GM21447 (cell line): ENCODE data around the gene RNU11.
"Not testable (repeated sequence)": the region's sequence is repeated elsewhere in the genome, so short reads cannot be mapped to it uniquely, and the experiment has no call there.

Source experiments
- ATAC-seq: cut with Tn5 transposase; IDR thresholded peaks from one replicate; pipeline ENCODE4 v1.9.1; 2021; ENCODE audit not compliant: unreplicated experiment

Gene RNU11

DNA sequence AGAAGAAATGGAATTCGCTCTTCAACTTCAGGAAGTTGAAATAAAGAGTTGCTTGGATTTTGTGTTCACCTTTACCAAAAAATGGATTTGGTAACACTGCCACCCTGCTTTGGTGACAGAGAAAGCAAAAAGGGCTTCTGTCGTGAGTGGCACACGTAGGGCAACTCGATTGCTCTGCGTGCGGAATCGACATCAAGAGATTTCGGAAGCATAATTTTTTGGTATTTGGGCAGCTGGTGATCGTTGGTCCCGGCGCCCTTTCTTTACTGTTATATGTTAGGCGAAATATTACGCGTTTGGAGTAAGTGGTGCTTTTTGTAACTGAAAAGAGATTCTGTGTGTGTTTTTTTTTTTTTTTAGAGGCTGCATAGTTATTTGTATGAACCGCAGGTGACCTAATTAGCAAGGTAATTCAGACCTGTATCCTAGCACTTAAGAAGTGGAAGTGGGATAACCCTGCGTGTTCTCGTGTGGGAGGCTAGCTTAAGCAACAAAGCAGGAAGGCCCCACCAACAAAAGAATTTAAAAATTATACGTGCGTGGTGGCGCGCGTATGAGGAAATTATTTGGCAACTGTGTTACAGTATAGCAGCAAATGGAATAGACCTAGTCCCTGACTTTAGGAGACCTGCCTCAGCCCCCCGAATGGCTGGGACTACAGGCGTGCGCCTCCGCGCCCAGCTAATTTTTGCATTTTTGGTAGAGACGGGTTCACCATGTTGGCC, at the start of gene RNU11:
TSS of gene RNU11 (plus strand) at position 127 of the 725 bp plus-strand sequence.
- ATAC-seq: peak; percentile 62

DNA sequence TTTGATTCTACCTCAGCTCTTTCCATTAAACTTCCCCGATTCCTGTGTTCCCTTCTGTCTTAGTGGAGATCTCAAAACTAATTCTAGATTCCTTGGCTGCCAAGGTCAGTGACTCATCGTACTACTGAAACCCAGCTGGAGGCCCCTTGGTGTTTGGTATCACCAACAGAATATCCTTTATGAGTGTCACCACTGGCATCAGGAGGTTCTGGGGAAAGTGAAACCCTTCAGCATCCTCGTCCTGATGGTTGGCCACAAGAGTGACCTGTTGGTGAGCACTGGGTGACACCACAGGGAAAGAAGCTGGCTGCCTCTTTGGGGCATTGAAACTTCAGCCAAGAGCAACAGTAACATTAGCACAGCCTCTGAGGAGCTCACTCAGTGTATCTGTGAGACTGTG, 46.7 kb upstream of the RNU11 start:
- peak; percentile 54 for ATAC-seq

DNA sequence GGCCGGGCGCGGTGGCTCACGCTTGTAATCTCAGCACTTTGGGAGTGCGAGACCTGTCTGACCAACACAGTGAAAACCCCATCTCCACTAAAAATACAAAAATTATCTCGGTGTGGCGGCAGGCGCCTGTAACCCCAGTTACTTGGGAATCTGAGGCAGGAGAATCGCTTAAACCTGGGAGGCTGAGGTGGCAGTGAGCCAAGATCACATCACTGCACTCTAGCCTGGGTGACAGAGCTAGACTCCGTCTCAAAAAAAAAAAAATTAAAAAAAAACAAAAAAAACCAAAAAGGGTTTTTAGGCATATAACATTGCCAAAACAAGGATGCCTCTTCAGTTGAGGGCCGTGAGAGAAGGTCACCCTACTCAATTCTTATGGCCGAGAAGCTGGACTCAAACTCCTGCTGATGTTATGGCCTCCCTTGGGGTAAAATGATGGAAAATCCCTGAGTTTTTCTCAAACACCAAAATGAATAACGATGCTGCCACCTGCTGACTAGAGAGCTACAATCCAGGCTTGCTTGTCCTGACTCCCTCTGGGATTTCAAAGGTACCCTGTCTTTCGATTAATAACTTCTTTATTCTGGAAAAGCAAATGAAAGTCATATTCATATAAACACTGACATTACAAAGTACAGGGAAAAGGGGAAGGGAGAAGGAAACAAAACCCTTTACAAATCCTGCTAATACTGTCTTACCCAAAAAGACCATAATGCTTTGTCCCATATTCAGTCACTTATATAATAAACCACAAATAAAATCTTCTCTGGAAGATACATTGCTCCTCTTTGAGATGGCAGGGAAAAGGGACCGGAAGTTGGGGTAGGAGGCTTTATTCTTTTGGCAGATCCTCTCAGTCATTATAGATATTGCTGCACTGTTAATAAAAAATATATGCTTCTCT, 45.6 kb upstream of the RNU11 start:
- ATAC-seq: no peak

DNA sequence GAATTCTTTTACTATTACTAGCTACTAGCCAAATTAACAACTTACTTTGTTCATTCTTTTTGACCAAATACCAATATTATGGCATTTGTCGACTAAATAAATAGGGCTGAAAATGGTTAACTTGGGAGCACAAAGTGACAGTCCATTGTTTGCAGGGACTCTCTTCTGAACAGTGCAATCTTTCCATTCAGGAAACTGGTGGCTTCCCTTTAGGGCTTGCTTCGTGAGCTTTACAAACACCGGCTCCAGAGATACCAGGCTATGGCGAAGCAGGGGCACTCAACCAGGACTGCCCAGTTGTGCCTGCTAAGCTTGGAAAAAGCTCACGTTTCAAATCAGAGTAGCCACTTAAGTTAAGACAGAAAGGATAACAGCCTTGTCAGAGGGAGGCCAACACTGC, 44.0 kb upstream of the RNU11 start:
- no peak for ATAC-seq

DNA sequence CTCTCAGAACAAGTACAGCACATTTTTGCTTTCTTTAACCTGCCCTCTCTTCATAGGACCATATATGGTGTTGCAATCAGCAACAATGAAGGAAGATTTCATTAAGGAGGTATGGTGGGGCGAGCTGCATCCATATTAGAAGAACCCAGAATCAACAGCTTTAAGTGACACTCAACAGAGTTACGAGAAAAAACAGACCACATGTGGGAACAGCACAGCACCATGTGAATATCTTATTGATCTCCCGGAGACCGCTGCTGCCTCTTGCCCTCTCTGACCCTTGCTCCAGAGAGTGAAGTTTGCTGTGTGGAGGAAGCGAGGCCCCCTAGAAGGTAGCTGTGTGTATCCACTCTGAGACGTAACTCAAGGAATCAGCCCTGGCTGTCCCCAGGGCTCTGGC, 43.4 kb upstream of the RNU11 start:
- no peak for ATAC-seq

DNA sequence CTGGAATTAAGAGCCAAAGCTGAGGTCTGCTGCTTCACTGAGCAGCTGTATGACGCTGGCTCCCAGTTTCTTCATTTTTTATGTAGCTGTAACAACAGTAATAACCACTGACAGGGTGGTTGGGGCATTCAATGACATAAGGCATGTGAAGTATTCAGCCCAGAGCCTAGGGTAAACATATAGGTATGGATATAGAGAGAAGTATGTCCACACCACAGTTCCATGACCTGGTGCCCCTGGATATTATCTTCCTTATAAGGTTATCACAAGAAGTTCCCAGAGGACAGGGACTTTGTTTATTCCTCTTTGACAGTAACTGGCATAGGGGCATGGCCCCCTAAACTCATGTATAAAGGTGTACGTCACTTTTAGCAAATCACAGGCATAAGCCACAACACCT, 41.6 kb upstream of the RNU11 start:
- no peak for ATAC-seq

DNA sequence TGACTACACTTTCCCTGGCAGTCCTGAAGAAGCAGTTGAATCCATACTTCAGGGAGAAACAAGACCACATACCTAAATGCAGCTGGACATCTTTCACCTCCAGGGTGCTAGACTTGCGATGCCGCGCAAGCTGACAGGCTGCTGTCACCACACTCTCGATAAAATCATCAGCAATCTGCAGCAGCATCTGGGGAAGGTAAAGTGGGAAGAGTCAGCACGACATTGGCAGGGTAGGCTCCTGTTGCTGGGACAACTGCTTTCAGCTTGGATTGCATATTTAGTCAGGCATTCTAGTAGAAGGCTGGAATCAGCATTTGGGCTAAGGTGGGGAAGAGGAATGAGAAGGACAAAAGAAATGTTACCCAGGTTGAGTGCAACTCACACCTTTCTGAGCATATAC, 35.2 kb upstream of the RNU11 start:
- ATAC-seq: no peak

DNA sequence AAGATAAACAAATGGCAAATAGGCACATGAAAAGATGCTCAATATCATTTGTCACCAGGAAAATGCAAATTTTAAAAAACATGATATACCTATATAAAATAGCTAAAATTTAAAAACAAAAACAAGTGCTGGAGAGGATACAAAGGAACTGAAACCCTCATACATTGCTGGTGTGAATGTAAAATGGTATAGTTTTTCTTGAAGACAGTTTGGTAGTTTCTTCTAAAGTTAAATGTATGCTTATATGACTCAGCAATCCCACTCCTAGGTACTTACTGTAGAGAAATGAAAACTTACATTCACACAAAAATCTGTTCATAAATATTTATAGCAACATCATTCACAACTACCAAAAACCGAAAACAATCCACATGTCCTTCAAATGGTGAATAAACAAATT, 16.7 kb upstream of the RNU11 start:
- no peak for ATAC-seq

DNA sequence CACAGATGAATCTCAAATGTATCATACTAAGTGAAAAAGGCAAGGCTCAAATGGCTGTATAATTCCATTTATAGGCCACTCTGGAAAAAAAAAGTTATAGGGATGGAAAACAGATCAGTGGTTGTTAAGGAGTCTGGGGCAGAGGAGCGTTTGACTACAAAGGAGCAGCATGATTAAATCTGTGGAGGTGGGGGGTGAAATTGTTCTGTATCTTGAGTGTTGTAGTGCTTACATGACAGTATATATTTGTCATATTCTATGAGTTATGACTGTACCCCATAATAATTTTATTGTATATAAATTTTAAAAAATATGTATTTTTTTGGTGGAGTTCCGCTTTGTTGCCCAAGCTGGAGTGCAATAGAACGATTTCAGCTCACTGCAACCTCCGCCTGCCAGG, 15.8 kb upstream of the RNU11 start:
- ATAC-seq: no peak

DNA sequence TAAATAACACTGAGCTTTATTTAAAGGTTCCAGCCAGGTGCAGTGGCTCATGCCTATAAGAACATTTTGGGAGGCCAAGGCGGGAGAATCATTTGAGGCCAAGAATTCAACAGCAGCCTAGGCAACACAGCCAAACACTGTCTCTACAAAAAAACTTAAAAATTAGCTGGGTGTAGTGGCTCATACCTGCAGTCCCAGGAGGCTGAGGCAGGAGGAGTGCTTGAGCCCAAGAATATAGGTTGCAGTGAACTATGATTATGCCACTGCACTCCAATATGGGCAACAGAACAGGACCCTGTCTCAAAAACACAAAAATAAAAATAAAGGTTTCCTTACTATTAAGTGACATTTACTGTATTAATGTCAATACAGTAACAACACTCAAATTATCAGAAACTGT, 7.6 kb upstream of the RNU11 start:
- ATAC-seq: no peak

DNA sequence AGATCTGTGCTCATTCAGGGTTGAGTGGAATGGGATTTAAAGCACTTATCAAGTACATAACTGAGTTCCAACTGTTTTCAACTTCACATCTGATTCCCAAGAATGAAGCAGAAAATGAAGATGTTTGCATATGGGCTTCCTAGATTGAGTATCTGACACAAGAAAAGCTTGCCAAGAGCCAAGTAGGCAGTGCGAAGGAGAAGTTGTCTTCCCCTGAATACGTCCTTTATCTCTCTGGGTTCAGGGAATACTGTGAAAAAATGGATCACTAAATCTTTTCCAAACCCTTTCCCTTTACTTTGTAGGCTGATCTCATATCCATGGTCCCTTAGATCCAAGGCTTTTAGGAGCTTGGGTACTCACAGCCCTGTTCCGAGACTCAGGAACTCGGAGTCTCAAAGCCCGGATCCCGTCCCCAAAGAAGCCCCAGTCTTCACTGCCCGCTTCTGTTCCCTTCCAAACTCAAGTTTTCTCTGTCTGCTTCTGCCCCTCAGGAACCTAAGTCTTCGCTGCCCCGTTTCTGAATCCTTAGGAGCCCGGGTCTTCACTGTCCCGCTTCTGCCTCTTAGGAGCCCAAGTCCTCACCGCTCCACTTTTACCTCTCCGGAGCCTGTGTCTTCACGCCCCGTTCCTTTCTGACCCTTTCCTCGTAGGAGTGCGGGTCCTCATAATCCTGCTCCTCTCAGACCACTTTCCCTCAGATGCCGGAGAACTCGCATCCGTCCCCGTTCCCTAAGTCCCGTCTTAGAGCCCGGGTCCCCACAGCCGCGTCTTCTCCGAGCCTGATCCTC, 6.1 kb upstream of the RNU11 start:
- peak; percentile 15 for ATAC-seq

DNA sequence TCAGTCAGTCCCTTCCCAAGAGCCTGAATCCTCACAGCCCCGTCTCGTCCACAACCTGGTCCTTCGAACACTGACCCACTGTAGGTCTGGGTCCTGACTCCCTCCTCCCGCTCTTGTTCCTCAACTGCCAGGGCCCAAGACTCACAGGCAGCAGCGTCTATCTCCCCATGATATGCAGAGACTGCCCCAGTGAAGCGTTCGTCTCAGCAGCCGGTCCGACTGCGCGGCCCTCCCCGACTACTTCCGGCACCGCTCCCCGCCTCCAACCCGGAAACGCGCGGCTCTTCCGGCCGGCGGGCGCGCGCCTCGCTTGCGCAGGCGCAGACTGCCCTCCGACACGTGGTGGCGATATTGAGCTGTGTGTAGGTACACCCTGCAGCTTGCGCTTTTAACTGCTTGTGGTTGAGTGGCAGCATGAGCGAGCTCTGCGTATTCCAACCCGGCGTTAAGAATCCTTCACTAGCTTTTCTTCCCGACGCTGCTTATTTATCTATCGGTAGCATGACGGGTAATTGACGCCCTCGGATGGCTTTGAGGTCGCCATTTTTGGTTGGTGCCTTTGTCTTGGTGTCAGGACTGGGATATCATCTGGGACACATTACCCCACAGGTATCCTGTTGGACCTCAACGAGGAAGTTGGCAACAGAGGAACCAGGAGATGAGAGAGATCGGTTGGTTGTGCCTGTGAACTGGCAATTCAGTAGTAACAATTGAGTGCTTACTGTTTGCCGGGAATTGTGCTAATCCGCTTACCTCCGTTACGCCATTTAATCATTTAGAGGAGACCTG, 5.4 kb upstream of the RNU11 start, which contains the start of gene TAF12:
TSS of gene TAF12 (minus strand) at position 221 of the 789 bp plus-strand sequence. CDS start 20,986 bp downstream, outside the sequence.
- ATAC-seq: peak; percentile 68

DNA sequence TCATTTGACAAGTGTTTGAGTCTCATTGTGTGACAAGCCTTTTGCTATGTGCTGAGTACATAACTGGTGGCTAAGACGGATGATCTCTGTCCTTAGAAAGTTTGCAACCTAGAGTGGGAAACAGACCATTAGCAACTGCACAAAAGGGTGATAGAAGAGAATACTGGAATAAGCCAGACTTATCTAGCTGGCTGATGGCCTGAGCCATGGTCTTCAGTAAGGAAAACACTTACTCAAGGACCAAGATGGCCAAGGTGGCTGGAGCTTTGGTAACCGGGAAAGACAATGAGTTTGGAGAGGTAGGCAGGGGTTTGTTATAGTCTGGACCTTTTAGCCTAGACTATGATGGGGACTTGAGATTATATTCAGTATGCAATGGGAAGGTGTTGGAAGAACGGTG, 3.9 kb upstream of the RNU11 start:
- ATAC-seq: no peak

DNA sequence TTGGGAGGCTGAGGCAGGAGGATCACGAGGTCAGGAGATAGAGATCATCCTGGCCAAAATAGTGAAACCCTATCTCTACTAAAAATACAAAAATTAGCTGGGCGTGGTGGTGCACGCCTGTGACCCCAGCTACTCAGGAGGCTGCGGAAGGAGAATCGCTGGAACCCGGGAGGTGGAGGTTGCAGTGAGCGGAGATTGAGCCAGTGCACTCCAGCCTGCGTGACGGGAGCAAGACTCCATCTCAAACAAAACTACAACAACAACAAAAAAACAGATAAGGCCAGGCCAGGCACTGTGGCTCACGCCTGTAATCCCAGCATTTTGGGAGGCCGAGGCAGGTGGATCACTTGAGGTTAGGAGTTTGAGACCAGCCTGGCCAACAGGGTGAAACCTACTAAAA, 3.0 kb upstream of the RNU11 start:
- ATAC-seq: not testable (repeated sequence)

DNA sequence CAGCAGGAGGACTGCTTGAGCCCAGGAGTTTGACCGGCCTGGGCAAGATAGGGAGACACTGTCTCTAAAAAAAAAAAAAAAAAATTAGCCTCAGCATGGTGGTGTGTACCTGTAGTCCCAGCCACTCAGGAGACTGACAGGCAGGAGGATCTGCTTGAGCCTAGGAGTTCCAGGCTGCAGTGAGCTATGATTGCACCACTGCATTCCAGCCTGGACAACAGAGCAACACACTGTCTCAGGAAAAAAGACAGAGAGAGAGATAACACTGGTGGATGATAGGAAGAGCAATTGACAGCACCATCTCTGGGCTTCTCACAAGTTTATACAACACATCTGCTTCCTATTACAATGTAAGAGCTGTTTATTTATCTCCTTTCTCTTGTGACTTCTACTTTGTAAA, 2.4 kb upstream of the RNU11 start:
- no peak for ATAC-seq

DNA sequence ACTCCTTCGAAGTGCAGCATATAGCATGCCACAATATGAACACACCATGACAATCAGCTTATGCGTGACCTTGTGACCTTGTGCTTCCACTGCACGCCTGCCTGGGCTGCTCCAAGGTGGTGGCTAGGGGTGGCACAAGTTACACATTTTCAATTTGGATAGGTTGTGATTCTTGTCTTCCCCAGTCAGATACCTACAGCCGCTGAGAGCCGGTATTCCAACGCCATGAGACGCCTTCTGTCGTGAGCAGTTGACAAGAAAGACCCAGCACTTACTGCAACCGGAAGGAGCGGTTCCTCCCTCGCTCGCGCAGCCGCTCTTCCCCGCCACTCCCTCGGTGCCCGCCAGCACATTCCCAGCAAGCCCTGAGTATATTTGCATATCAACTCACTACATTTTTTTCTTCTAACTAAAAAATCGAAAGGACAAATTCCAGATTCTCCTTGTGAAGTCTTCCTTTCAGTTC, 359 bp upstream of the RNU11 start:
- ATAC-seq: peak; percentile 64

DNA sequence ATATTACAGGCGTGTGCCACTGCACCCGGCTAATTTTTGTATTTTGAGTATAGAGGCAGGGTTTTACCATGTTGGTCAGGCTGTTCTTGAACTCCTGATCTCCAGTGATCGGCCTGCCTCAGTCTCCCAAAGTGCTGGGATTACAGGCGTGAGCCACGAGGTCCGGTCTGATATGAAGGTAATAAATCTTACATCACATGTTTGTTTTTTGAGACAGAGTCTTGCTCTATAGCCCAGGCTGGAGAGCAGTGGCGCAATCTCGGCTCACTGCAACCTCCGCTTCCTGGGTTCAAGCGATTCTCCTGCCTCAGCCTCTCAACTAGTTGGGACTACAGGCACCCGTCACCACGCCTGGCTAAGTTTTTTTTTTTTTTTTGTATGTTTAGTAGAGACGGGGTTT, 4.7 kb downstream of the RNU11 start:
- not testable (repeated sequence) for ATAC-seq

DNA sequence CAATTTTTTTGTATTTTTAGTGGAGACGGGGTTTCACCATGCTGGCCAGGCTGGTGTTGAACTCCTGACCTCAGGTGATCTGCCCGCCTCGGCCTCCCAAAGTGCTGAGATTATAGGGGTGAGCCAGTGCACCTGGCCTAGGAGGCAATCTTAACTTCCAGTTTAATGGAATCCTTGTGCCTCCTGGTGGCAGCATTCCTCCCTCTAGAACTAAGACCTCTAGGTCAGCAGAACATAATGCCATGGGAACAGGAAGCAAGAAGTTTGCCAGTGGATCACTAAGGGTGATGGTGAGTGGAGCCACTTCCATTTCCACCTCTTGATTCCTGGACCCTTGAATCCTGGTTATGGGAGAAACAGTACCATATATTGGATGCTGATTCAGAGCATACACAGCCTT, 5.5 kb downstream of the RNU11 start:
- not testable (repeated sequence) for ATAC-seq

DNA sequence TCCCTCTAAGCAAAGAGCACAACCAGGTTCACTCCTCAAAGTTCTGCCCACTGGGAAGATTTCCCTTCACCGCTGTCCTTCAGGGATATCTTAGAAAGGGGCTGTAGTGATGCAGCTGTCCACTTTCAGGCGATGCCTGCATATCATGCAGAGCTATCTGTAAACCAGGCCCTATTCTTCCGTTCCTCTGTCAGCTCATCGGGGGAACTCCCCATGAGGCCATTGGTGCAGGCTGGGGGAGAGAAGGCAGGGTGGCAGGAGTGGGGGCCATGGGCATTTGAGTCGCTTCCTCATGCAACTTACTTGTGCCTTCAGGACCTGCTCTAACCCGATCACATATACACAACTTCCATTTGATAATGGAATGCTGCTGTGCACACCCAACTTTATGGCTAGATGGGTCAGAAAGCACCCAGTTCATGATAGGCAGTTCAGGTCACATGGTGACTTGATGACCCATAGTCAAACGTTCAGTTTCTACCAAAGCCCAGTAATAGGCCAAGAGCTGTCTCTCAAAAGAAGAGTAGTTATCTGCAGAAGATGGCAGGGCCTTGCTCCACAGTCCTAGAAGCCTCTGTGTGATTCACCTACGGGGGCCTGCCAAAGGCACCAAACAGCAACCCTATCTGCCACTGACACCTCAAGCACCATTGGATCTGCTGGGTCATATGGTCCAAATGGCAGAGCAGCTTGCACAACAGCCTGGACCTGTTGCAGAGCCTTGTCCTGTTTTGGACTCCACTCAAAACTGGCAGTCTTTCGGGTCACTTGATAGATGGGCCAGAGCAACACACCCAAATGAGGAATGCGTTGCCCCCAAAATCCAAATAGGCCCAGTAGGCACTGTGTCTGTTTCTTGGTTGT, 7.3 kb downstream of the RNU11 start:
- not testable (repeated sequence) for ATAC-seq
